Epithelial cell of esophagus (primary cell): ENCODE measurements around the gene PLAC1.

Experiments
- DNase-seq: peaks from one replicate; pipeline ENCODE4 v3.0.0; 2010; ENCODE audit warnings: low read depth
- H3K4me3 ChIP-seq: 2 replicates; pipeline ENCODE4 v1.5.1; 2011; ENCODE audit warnings: mild to moderate bottlenecking, low read length, control low read depth
- TF ChIP-seq, protein P1 (sequence below): IDR thresholded peaks from 2 replicates; pipeline ENCODE4 v1.5.1; 2011; ENCODE audit warnings: low read depth, mild to moderate bottlenecking, low read length, control low read depth, inconsistent platforms; ENCODE audit not compliant: insufficient read depth; ENCODE audit errors: missing control alignments

Gene PLAC1

GRCh38 chrX:134624046-134624430 is 34.2 kb downstream of the PLAC1 start:
- TF ChIP-seq, protein P1, sequence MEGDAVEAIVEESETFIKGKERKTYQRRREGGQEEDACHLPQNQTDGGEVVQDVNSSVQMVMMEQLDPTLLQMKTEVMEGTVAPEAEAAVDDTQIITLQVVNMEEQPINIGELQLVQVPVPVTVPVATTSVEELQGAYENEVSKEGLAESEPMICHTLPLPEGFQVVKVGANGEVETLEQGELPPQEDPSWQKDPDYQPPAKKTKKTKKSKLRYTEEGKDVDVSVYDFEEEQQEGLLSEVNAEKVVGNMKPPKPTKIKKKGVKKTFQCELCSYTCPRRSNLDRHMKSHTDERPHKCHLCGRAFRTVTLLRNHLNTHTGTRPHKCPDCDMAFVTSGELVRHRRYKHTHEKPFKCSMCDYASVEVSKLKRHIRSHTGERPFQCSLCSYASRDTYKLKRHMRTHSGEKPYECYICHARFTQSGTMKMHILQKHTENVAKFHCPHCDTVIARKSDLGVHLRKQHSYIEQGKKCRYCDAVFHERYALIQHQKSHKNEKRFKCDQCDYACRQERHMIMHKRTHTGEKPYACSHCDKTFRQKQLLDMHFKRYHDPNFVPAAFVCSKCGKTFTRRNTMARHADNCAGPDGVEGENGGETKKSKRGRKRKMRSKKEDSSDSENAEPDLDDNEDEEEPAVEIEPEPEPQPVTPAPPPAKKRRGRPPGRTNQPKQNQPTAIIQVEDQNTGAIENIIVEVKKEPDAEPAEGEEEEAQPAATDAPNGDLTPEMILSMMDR: no peak
- no peak overlapping the region for H3K4me3 ChIP-seq
- no peak for DNase-seq

GRCh38 chrX:134623293-134624045 is 34.8 kb downstream of the PLAC1 start:
- no peak overlapping the region for H3K4me3 ChIP-seq
- TF ChIP-seq, protein P1: no peak
- DNase-seq: no peak

DNA sequence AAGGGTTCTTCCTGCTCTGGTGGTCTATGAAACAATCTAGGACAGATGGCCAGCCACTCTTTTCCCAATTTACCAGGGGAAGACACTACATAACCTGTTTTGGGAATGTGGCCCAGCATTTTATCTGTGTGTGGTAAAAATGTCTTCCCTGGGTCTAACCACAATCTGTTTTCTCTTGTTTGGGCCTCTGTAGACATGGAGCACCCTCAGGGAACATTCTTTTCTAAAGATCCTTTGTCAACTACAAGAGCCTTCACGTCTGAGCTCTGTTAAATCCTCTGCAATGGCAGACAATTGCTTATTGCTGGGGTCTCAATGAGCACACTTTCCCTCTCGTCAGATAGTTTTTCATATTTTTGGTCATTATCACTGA is 35.5 kb downstream of the PLAC1 start:
- TF ChIP-seq, protein P1: no peak
- DNase-seq: peak; percentile 57
- no peak overlapping the region for H3K4me3 ChIP-seq

DNA sequence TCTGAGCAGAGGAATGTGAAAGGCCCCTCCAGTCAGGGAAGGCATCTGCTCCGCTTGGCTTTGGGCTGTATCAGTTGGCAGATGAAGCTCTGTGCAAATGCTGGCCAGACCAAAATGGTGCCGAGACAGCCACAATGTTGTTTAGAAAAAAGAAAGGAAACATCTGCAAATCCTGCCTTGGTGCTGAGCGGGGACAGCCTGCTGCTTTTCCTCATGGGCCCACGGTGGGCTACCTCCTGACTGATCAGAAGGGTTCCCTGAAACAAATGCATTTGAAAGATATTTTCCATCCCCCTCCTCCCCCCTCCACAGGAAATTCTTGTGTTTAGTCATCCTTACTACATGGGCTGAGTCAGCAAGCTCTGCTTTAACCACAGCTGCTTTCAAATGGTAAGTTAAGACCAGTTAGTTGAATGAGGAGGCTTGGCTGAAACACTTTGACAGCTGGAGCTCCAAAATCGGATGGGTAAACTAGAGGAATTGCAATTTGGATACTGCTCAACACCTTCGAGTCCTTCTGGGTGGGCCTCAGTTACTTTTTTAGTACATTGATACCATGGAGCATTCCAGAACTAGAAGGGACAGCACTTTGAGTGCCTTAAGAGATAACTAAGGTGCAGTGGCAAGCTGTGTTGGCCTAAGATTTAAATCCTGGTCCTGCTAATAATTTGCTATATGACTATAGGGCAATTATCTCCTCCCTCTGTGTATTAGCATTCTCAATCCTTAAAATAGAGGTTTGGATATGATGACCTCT is 36.0 kb downstream of the PLAC1 start:
- no peak overlapping the region for H3K4me3 ChIP-seq
- peak; percentile 78 for DNase-seq
- TF ChIP-seq, protein P1: no peak

- TF ChIP-seq, protein P1: no peak
- H3K4me3 ChIP-seq: no peak overlapping the region
- no peak for DNase-seq
These were observed 38.4 kb downstream of the PLAC1 start for GRCh38 chrX:134619838-134620237.

DNA sequence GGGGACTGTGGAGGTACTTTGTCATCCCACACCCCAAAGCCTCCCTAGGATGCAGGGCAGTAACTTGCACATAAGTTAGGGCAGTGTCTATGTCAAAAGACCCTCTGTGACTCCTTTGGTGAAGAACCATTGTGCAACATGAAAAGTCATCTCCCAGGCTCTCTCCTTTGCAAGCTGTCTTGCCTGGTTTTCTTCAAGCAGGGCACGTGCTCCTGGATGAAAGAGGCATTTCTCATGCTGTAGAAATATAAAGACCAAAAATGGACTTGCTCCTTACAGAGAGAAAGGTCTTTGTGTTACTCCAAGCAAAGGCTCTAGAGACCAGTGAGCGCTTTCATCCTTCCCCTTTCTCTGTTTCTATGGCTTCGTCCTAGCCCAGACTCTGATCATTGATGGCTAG is 44.9 kb downstream of the PLAC1 start:
- DNase-seq: no peak
- TF ChIP-seq, protein P1: no peak

More for the DNA sequence above, 44.9 kb downstream of the PLAC1 start:
- H3K4me3 ChIP-seq: no peak overlapping the region
